ENCODE data around the gene CHRDL2.

- TF ChIP-seq CTCF (conservative IDR thresholded peaks at IDR 0.05; ENCODE audit: low read depth, low read length): no peak
- no peak for TF ChIP-seq USF2 (IDR thresholded peaks at IDR 0.05; ENCODE audit: low read depth, low read length)
- TF ChIP-seq POLR2A (IDR thresholded peaks at IDR 0.05; ENCODE audit: low read depth, low read length): no peak
- no peak for TF ChIP-seq SMC3 (IDR thresholded peaks at IDR 0.05; ENCODE audit: low read depth, low read length)
- TF ChIP-seq RAD21 (IDR thresholded peaks at IDR 0.05; ENCODE audit: low read length): no peak
- TF ChIP-seq MAFK (IDR thresholded peaks at IDR 0.05; ENCODE audit: low read depth, low read length): no peak
- TF ChIP-seq MAZ (IDR thresholded peaks at IDR 0.05; ENCODE audit: borderline replicate concordance, low read depth, low read length): no peak
- no peak for TF ChIP-seq MXI1 (IDR thresholded peaks at IDR 0.05; ENCODE audit: borderline replicate concordance, low read depth, low read length)
- TF ChIP-seq RCOR1 (IDR thresholded peaks at IDR 0.05; ENCODE audit: insufficient replicate concordance, low read length): no peak
- TF ChIP-seq RFX5 (IDR thresholded peaks at IDR 0.05; ENCODE audit: low read depth, low read length): no peak
- TF ChIP-seq NFE2L2 (IDR thresholded peaks at IDR 0.05; ENCODE audit: low read depth, low read length): no peak
These were observed 51.7 kb downstream of the CHRDL2 start for GRCh38 chr11:74679513-74679865.
